ENCODE data around the gene HDAC10. TPM values are rescaled to one million over a fixed set of nuclear protein-coding genes. Genes with fewer than 3 reads are reported as not detected.

Gene HDAC10
- total and polyA plus RNA-seq, 10 of the 15 experiments (the other 5 are each of a cell fraction or from before 2014, with no cell fraction given): 0.26 to 48.6 (median 5.0) TPM

DNA sequence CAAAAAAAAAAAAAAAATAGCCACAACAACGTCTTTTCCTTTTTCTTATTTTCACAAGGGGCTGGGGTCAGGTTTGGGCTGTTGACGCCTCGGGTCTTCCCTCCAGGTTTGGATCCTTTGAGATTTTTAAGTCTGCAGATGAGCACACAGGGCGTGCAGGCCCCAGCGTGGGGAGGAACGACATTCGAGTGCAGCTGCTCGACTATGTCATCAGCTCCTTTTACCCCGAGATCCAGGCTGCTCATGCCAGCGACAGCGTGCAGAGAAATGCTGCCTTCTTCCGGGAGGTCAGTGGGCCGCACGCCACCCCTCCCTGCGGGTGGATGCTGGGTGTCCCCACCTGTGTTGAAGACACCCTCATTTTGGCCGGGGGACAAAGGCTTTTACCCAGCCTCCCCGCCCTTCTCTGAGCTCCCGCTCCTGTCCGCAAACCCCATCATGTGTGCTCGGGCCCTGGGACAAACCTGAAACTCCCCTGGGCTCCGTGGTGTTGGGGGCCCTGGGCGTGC, 42.6 kb downstream of the HDAC10 start:
- FAIRE-seq (no peak), DNase-seq (ENCODE audit: low read depth, low spot score) (no peak), ATAC-seq (no peak)
- no peak overlapping the region for H3K4me2 ChIP-seq (ENCODE audit: control insufficient read depth, insufficient read depth)
- peaks cover 5 to 21% of the 10 kb centered on the region in 2 experiments; a peak in 3 of 4 replicates for H3K36me3 ChIP-seq (ENCODE audit: control insufficient read depth in 2 of 2, insufficient read depth in 2 of 2, low read length in 1 of 2)
- no peaks in the 10 kb centered on the region; the same call in 1 of the 2 replicates for H4K20me1 ChIP-seq (ENCODE audit: control insufficient read depth, insufficient read depth)
- H2AFZ ChIP-seq (ENCODE audit: control insufficient read depth, low read depth, low read length): no peak overlapping the region
- H3K27me3 ChIP-seq (replicated peaks in 1 of 2; ENCODE audit: control insufficient read depth in 2 of 2, insufficient read depth in 2 of 2, low read length in 1 of 2): no peaks in the 10 kb centered on the region
- ChIA-PET RAD21 (ENCODE audit: unreplicated experiment) (interaction anchor here (0.6 to 1.3 kb wide), 3 partner anchors 13 to 268 kb away, joined by 3 to 4 read pairs (median 3); no protein-coding TSS in a partner anchor), CTCF (interaction anchor here (0.6 to 2.3 kb wide), 5 partner anchors 18 to 168 kb away, joined by 3 to 13 read pairs (median 4); no protein-coding TSS in a partner anchor), POLR2A (interaction anchor here (0.6 kb wide), 1 partner anchor 15 kb away, joined by 9 read pairs; no protein-coding TSS in a partner anchor), SMC1A (ENCODE audit: uncharacterized antibody, unreplicated experiment) (no interaction called here)
- no TSS peak for BruUV-seq (replicated peaks)
- in situ Hi-C loops (cut with MboI): loop anchor here (5.0 kb wide), 1 partner anchor 276 kb away; no protein-coding TSS in a partner anchor
- no peaks in the 10 kb centered on the region; the same call in 1 of the 2 replicates for H3K79me2 ChIP-seq (ENCODE audit: control insufficient read depth, insufficient read depth, low read length)
- no peak overlapping the region for H3K4me3 ChIP-seq
- TF ChIP-seq, protein P1, sequence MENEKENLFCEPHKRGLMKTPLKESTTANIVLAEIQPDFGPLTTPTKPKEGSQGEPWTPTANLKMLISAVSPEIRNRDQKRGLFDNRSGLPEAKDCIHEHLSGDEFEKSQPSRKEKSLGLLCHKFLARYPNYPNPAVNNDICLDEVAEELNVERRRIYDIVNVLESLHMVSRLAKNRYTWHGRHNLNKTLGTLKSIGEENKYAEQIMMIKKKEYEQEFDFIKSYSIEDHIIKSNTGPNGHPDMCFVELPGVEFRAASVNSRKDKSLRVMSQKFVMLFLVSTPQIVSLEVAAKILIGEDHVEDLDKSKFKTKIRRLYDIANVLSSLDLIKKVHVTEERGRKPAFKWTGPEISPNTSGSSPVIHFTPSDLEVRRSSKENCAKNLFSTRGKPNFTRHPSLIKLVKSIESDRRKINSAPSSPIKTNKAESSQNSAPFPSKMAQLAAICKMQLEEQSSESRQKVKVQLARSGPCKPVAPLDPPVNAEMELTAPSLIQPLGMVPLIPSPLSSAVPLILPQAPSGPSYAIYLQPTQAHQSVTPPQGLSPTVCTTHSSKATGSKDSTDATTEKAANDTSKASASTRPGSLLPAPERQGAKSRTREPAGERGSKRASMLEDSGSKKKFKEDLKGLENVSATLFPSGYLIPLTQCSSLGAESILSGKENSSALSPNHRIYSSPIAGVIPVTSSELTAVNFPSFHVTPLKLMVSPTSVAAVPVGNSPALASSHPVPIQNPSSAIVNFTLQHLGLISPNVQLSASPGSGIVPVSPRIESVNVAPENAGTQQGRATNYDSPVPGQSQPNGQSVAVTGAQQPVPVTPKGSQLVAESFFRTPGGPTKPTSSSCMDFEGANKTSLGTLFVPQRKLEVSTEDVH (IDR thresholded peaks at IDR 0.05; ENCODE audit: low read depth, partially characterized antibody): no peak
- TF ChIP-seq CHD4 (IDR thresholded peaks at IDR 0.05) (no peak), MTA2 (IDR thresholded peaks at IDR 0.05; ENCODE audit: low read depth) (no peak)
- intact Hi-C loops (cut with micrococcal nuclease; ENCODE audit: unreplicated experiment): no loop called here
- no peak overlapping the region for H3K9ac ChIP-seq (ENCODE audit: control insufficient read depth, insufficient read depth, low read length)
- WGBS (ENCODE audit: insufficient coverage, insufficient replicate concordance, low lambda C conversion rate, missing lambda C conversion rate): 86% methylated on average over 22 of the region's 22 CpGs
- H3K27ac ChIP-seq (ENCODE audit: control insufficient read depth, insufficient read depth): no peak overlapping the region
- H3K9me3 ChIP-seq (replicated peaks; ENCODE audit: control insufficient read depth, insufficient read depth, low read length): no peaks in the 10 kb centered on the region
- no peaks in the 10 kb centered on the region for H3K4me1 ChIP-seq (ENCODE audit: control insufficient read depth, insufficient read depth, low read length)

All from GM12878 (cell line).